SK-N-SH (cell line): ENCODE results near the gene NUP54.

ENCODE experiments used
- EP300 ChIP-seq, 2 experiments: IDR thresholded peaks; 2 replicates each; pipeline versions ENCODE4 v1.4.0 to v1.6.1; 2012; ENCODE audit warnings: borderline replicate concordance in 1 of 2, low read depth in 1 of 2, low read length in 1 of 2
- FOXM1 ChIP-seq: IDR thresholded peaks from 2 replicates; pipeline ENCODE4 v1.4.0; 2012; ENCODE audit warnings: low read depth, mild to moderate bottlenecking
- REST ChIP-seq: IDR thresholded peaks from 2 replicates; pipeline ENCODE4 v1.6.1; 2012; ENCODE audit warnings: mild to moderate bottlenecking, low read depth, low read length, moderate library complexity
- RFX5 ChIP-seq: IDR thresholded peaks from 2 replicates; pipeline ENCODE4 v1.6.1; 2012; ENCODE audit warnings: mild to moderate bottlenecking, improper control_type of control experiment, low read length
- TF ChIP-seq, protein P1 (sequence below): fragments of 200-600 bp; sonication (generic); IDR thresholded peaks from 2 replicates; pipeline ENCODE4 v1.6.1; 2017; ENCODE audit warnings: antibody characterized with exemption, mild to moderate bottlenecking, moderate library complexity

- TF ChIP-seq, protein P1, sequence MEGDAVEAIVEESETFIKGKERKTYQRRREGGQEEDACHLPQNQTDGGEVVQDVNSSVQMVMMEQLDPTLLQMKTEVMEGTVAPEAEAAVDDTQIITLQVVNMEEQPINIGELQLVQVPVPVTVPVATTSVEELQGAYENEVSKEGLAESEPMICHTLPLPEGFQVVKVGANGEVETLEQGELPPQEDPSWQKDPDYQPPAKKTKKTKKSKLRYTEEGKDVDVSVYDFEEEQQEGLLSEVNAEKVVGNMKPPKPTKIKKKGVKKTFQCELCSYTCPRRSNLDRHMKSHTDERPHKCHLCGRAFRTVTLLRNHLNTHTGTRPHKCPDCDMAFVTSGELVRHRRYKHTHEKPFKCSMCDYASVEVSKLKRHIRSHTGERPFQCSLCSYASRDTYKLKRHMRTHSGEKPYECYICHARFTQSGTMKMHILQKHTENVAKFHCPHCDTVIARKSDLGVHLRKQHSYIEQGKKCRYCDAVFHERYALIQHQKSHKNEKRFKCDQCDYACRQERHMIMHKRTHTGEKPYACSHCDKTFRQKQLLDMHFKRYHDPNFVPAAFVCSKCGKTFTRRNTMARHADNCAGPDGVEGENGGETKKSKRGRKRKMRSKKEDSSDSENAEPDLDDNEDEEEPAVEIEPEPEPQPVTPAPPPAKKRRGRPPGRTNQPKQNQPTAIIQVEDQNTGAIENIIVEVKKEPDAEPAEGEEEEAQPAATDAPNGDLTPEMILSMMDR = no peak
- no peak for TF ChIP-seq FOXM1
- TF ChIP-seq RFX5 = no peak
- TF ChIP-seq REST = no peak
- no peak for TF ChIP-seq EP300 (IDR thresholded peaks at IDR 0.05; ENCODE audit: borderline replicate concordance in 1 of 2, low read depth in 1 of 2, low read length in 1 of 2)
These were observed 30.7 kb downstream of the NUP54 start for GRCh38 chr4:76117536-76117935.
